Mucosa of rectum (tissue), 2 donors: ENCODE measurements around the gene TFEC.
"Not testable (repeated sequence)": the region's sequence is repeated elsewhere in the genome, so short reads cannot be mapped to it uniquely, and the experiment has no call there.

ENCODE experiments used
- H3K27ac ChIP-seq, 2 donors: one replicate each; pipeline ENCODE4 v1.7.0; 2013; ENCODE audit warnings: inconsistent platforms in 2 of 2, low read depth in 2 of 2, low read length in 2 of 2
- H3K27me3 ChIP-seq, 2 donors: one replicate each; pipeline ENCODE4 v1.7.0; 2013; ENCODE audit warnings: low read length in 2 of 2; ENCODE audit not compliant: control insufficient read depth in 2 of 2, insufficient read depth in 2 of 2
- H3K36me3 ChIP-seq, 2 donors: one replicate each; pipeline ENCODE4 v1.7.0; 2013; ENCODE audit warnings: low read length in 2 of 2; ENCODE audit not compliant: control insufficient read depth in 2 of 2, insufficient read depth in 2 of 2
- H3K4me1 ChIP-seq, 2 donors: one replicate each; pipeline ENCODE4 v1.7.0; 2013; ENCODE audit warnings: low read length in 2 of 2, mild to moderate bottlenecking in 1 of 2; ENCODE audit not compliant: control insufficient read depth in 2 of 2, insufficient read depth in 2 of 2
- H3K4me3 ChIP-seq, 2 donors: one replicate each; pipeline ENCODE4 v1.7.0; 2013; ENCODE audit warnings: low read length in 2 of 2
- H3K9ac ChIP-seq, 2 donors: one replicate each; pipeline ENCODE4 v1.7.0; 2013; ENCODE audit warnings: low read length in 2 of 2, low read depth in 1 of 2, mild to moderate bottlenecking in 1 of 2
- H3K9me3 ChIP-seq, 2 donors: one replicate each; pipeline ENCODE4 v1.7.0; 2013; ENCODE audit warnings: low read length in 2 of 2; ENCODE audit not compliant: control insufficient read depth in 2 of 2
- donor health status: healthy.
- donor health status: Normal muscosa, but diverticular disease.

The TFEC gene, protein sequence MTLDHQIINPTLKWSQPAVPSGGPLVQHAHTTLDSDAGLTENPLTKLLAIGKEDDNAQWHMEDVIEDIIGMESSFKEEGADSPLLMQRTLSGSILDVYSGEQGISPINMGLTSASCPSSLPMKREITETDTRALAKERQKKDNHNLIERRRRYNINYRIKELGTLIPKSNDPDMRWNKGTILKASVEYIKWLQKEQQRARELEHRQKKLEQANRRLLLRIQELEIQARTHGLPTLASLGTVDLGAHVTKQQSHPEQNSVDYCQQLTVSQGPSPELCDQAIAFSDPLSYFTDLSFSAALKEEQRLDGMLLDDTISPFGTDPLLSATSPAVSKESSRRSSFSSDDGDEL

DNA sequence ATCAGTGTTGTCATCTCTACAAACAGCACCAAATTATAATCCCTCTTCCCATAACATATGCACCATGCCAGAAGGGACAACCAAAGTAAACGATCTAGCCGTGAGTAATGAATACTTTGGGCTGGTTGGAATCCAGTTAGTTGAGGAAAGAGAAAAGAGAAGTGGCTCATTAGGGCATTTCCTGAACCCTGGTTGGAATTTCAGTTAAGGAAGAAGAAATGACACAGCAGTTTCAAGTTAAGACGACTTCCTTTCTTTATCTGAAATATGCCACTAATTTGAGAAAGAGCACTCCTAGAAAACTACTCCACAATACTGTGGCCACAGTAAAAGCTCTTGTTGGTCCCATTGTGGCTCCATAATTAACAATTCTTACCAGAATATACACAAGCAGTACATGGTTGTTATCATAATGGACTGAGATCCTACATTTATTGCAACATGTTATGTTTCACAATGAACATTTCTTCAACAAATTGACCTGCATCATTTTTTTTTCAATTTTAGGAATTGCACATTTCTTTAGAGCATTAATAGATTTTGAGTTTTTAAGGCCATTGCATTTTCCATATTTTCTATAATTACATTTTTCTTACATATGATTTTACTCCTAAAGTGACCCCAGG, at the start of gene TFEC:
TFEC (minus strand) TSS at position 113 of the 626 bp plus-strand sequence. CDS start 46,322 bp downstream, outside the sequence.
- Histone ChIP-seq H3K36me3 (no peaks in the 10 kb centered on the region), H3K27ac (no peak within 1 kb of the TSS), H3K27me3 (no peaks in the 10 kb centered on the region), H3K9me3 (no peaks in the 10 kb centered on the region), H3K4me1 (no peaks in the 10 kb centered on the region), H3K9ac (no peak within 1 kb of the TSS), H3K4me3 (peak within 1 kb of the TSS in 1 of 2 donors; percentile 4)

- Histone ChIP-seq H3K4me1 (no peaks in the 10 kb centered on the region), H3K9me3 (no peaks in the 10 kb centered on the region), H3K27me3 (no peaks in the 10 kb centered on the region), H3K4me3 (no peak overlapping the region), H3K36me3 (no peaks in the 10 kb centered on the region), H3K9ac (no peak overlapping the region), H3K27ac (no peak overlapping the region)
Measured at GRCh38 chr7:116075351-116076145, 45.0 kb upstream of the TFEC start.

GRCh38 chr7:116071629-116072028, 41.1 kb upstream of the TFEC start:
- Histone ChIP-seq H3K9ac (no peak overlapping the region), H3K4me3 (no peak overlapping the region), H3K36me3 (no peaks in the 10 kb centered on the region), H3K27me3 (no peaks in the 10 kb centered on the region), H3K4me1 (no peaks in the 10 kb centered on the region), H3K9me3 (no peaks in the 10 kb centered on the region), H3K27ac (no peak overlapping the region)

- Histone ChIP-seq H3K9me3 (no peaks in the 10 kb centered on the region), H3K27me3 (no peaks in the 10 kb centered on the region), H3K4me3 (no peak overlapping the region), H3K27ac (no peak overlapping the region), H3K36me3 (no peaks in the 10 kb centered on the region), H3K4me1 (no peaks in the 10 kb centered on the region), H3K9ac (no peak overlapping the region)
Measured at GRCh38 chr7:116064179-116064578, 33.6 kb upstream of the TFEC start.

DNA sequence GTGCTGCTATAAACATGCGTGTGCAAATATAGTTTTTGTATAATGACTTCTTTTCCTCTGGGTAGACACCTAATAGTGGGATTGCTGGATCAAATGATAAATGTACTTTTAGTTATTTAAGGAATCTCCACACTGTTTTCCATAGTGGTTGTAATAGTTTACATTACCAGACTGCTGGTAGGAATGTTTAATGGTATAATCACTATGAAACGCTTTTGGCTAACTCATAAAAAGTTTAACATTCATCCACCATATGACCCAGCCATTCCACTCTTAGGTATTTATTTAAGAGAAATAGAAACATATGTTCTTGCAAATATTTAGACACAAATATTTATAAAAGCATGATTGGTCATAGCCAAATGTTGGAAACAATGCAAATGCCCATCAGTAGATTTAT, 32.1 kb upstream of the TFEC start:
- no peak overlapping the region for H3K27ac ChIP-seq
- no peaks in the 10 kb centered on the region for H3K9me3 ChIP-seq
- H3K9ac ChIP-seq = no peak overlapping the region
- H3K4me3 ChIP-seq = no peak overlapping the region
- no peaks in the 10 kb centered on the region for H3K36me3 ChIP-seq
- H3K4me1 ChIP-seq = no peaks in the 10 kb centered on the region
- H3K27me3 ChIP-seq = no peaks in the 10 kb centered on the region

GRCh38 chr7:116052006-116052405, 21.4 kb upstream of the TFEC start:
- H3K9ac ChIP-seq = no peak overlapping the region
- H3K27ac ChIP-seq = no peak overlapping the region
- H3K4me1 ChIP-seq = no peaks in the 10 kb centered on the region
- H3K36me3 ChIP-seq = no peaks in the 10 kb centered on the region
- no peak overlapping the region for H3K4me3 ChIP-seq
- H3K9me3 ChIP-seq = no peaks in the 10 kb centered on the region
- H3K27me3 ChIP-seq = no peaks in the 10 kb centered on the region

DNA sequence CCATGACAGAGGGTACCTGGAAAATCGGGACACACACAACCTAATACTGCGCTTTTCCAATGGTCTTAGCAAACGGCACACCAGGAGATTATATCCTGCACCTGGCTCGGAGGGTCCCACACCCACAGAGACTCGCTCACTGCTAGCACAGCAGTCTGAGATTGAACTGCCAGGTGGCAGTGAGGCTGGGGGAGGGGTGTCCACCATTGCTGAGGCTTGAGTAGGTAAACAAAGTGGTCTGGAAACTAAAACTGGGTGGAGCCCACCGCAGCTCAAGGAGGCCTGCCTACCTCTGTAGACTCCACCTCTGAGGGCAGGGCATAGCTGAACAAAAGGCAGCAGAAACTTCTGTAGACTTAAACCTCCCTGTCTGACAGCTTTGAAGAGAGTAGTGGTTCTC, 16.7 kb upstream of the TFEC start:
- H3K9ac ChIP-seq, H3K27ac ChIP-seq, H3K27me3 ChIP-seq, H3K9me3 ChIP-seq, H3K4me3 ChIP-seq, H3K36me3 ChIP-seq, H3K4me1 ChIP-seq: not testable (repeated sequence)

DNA sequence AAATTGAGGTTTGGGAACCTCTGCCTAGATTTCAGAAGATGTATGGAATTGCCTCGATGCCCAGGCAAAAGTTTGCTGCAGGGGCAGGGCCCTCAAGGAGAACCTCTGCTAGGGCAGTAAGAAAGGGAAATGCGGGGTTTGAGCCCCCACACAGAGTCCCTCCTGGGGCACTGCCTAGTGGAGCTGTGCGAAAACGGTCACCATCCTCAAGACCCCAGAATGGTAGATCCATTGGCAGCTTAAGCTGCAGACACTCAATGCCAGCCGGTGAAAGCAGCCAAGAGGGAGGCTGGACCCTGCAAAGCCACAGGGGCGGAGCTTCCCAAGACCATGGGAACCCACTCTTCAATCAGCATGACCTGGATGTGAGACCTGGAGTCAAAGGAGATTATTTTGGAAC, 15.0 kb upstream of the TFEC start:
- no peak overlapping the region for H3K27ac ChIP-seq
- H3K4me3 ChIP-seq = no peak overlapping the region
- H3K9ac ChIP-seq = no peak overlapping the region
- no peaks in the 10 kb centered on the region for H3K9me3 ChIP-seq
- H3K4me1 ChIP-seq = no peaks in the 10 kb centered on the region
- H3K27me3 ChIP-seq = no peaks in the 10 kb centered on the region
- H3K36me3 ChIP-seq = no peaks in the 10 kb centered on the region

DNA sequence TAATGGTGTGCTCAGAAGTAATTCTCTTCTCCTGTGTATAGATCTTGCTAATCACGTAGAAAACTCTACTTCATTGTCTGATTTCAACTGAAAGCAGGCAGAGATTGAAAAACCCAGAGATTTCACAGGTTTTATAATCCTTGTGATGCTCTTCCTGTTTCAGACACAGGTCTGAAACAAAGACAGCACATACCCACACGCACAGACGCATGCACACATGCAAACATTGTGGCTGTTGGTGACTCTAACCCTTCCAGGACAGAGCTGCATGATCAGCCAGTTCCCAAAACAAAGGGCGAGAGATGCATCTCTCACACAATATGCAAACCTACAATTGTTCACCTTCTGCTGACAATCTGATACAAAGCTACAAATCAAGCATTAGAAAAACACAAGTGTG, 11.1 kb upstream of the TFEC start:
- Histone ChIP-seq H3K9ac (no peak overlapping the region), H3K9me3 (no peaks in the 10 kb centered on the region), H3K27me3 (no peaks in the 10 kb centered on the region), H3K27ac (no peak overlapping the region), H3K4me3 (no peak overlapping the region), H3K36me3 (no peaks in the 10 kb centered on the region), H3K4me1 (no peaks in the 10 kb centered on the region)

GRCh38 chr7:116037401-116037800, 6.8 kb upstream of the TFEC start:
- no peak overlapping the region for H3K4me3 ChIP-seq
- H3K9me3 ChIP-seq = no peaks in the 10 kb centered on the region
- H3K27me3 ChIP-seq = no peaks in the 10 kb centered on the region
- H3K36me3 ChIP-seq = no peaks in the 10 kb centered on the region
- H3K27ac ChIP-seq = no peak overlapping the region
- no peaks in the 10 kb centered on the region for H3K4me1 ChIP-seq
- no peak overlapping the region for H3K9ac ChIP-seq
